HG03432 (cell line): ENCODE measurements around the gene PIGZ.

Experiments used
- ATAC-seq: cut with Tn5 transposase; IDR thresholded peaks from one replicate; pipeline ENCODE4 v1.9.1; 2021; ENCODE audit warnings: mild to moderate bottlenecking, moderate library complexity; ENCODE audit not compliant: unreplicated experiment

PIGZ gene

GRCh38 chr3:197001972-197002700 is 33.5 kb upstream of the PIGZ start:
- ATAC-seq: peak; percentile 19

DNA sequence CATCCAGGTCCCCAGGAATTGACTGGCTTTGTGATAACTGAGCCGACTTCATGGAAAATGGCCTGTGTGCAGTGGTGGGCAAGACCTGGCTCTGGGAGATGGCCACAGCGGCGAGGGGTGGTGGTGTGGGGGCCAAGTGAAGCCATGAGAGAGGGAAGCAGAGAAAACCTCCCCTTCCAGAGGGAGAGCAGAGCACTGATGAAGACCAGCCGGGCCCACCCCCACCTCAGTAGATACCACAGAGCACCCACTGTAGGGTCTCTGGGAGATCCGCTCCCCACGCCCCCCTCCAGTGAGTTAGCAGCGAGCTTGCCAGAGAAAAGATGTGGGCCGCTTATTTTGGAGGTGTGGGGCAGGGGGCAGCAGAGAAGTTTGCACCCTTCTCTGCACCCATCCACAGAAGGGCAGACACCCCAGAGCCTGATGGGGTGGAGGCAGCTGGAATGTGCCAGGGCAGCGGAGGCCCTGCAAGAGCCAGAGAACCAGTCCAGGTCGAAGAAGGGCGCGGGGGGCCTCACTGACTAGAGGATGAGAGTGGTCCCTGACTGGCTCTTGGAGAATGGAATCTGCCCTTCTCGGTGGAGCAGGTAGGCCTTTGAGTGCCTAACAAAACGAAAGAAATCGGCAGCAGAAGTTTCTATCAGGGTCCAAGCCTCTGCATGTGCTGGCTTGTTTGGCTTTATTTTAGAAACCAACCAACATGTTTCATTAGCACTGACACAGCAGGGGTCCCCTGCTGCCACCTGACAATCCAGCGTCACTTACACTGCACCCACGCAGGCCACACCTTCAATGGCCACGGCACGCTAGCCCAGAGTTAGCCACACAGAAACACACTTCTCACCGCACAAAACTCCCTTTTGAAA is 32.7 kb upstream of the PIGZ start:
- ATAC-seq: no peak

DNA sequence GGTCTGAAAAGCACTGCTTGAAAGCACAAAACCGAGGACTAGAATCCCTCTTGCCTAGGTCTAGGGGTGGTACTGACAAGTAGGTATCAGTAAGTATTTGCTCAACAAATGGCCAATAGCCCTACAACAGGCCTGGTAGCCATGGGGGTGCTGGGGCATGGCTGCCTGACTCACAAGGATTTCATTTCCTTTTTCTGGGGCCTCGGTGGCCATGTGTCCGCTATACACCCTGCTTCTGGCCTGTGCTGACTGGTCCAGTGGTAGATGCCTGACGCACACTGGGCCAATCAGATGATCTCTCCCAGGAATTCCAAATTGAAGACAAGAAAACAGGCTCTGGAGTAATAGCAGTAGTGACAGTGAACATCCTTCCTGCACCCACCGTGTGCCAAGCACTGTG is 31.6 kb upstream of the PIGZ start:
- no peak for ATAC-seq

DNA sequence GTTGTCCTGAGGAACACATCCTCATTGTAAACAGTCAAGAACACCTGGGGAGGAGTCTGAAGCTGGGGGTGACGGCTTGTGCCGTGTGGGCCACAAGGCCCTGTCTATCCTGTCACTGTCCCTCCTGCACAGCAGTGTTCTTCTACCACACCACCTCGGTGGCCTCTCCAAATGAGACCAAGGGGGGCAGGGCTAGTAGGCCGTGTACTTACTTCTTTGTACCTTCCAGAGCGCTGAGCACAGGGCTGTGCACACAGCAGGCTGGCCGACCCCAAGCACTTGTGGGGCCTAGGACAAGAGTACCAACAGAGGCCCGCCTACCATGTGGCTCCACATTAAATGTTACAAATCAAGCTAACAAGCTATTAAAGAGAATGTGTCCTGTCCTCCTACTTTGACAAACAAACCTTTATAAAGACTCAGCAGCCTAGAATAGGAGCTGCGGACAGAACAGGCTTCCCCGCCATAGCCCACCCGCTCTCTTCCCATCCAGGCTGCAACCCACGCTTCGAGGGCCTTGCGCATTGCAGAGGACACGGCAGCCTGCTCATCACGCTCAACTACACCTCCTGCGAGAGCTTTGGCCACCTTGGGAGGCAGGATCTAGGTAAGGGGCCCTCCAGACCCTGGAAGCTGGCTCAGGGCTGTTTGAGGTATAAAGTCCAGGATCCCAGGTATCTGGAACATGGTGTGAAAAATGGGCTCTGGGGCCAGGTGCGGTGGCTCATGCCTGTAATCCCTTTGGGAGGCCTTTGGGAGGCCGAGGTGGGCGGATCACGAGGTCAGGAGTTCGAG is 30.5 kb upstream of the PIGZ start:
- no peak for ATAC-seq

GRCh38 chr3:196997311-196997710 is 28.7 kb upstream of the PIGZ start:
- ATAC-seq: no peak

- no peak for ATAC-seq
Measured at GRCh38 chr3:196996454-196997265, 28.0 kb upstream of the PIGZ start.

DNA sequence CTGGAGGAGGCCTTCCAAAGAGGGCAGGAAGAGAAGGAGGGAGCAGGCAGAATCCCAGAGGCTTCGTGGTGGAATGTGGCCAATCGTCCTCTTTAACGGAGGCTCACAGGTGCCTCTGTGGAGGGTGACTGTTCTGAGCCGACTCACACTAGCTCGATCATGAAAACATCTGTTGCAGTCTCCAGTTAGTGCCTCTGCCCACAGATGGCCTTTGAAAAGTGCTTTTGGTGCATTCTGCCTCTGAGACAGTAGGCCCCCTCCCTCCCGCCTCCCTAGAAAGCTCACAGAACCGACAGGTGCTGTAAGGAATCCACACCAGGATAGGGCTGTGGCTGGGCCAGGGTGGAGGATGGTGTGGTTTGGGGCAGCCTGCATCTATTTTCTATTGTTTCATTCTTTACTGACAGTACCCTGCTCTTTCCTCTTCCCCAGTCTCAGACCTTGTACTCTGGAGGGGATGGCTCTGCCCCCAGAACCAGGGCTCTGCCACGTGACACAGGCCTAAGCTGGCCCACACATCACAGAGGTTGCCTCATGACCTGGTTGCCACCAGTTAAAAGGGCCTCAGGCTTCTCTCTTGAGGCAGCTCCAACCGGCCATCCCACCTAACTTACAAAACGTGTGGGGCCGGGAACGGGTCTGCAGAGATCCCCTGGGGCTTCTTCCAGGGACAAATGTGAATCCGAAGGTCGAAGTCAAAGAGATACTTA is 27.2 kb upstream of the PIGZ start:
- no peak for ATAC-seq

DNA sequence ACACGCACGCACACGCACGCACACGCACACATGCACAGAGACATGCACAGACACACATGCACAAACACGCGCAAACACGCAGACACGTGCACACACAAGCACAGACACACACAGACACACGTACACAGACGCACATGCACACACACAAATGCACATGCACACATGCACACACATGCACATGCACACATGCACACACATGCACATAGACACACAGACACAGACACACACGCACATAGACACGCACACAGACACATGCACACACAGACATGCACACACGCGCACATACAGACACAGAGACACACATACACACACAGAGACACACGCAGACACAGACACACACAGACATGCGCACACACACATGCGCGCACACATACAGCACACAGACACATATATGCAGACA is 26.4 kb upstream of the PIGZ start:
- no peak for ATAC-seq

DNA sequence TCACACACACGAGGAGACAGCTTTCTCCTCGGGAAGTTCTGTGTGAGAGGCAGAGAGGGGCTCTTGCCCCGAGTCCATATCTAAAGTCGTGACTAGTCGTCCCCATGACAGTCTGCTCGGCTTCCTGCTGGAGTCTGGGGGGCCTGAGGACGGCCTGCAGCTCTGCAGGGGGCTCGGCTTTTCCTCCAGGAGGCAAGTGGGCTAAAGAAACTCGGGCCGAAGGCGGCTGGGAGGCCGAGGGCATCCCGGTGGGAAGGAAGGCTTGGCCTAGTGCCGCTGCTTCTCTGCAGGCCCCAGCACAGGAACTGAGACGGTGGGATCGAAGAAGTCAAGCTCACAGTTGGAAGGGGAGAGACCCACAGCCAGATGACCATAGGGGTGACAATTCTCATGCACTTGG is 25.4 kb upstream of the PIGZ start:
- no peak for ATAC-seq

DNA sequence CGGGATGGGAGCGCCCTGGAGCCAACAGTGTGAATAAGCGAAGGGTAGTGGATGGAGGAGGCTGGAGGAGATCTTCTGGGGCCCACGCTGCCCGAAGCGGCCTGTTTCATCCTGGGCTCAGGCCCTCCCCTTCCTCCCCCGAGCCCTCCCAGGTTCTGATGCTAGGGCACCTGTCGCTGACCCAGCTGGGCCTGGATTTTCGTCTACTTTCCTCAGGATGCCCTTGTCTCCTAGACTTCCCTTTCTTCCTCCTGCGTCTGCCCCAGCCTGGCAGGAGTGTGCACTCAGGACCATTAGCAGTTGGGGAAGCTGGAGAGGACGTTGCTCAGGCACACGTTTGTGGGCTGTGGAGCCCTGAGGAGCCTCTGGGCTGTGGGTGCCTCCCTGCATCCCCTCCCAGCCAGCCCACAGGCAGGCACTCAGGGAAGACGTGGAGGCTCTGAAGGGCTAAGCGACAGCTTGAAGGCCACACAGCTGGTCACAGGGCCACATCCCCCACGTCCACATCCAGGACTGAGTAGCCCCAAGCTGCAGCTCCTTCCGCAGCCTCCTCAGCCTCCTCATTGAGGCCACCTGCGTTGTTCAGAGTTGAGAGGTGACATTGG is 23.9 kb upstream of the PIGZ start:
- no peak for ATAC-seq

GRCh38 chr3:196991581-196992460 is 23.2 kb upstream of the PIGZ start:
- ATAC-seq: no peak

GRCh38 chr3:196990601-196991007 is 22.0 kb upstream of the PIGZ start:
- no peak for ATAC-seq

GRCh38 chr3:196989721-196990262 is 21.2 kb upstream of the PIGZ start:
- ATAC-seq: no peak

GRCh38 chr3:196988241-196989029 is 19.8 kb upstream of the PIGZ start:
- no peak for ATAC-seq

- ATAC-seq: no peak
Measured at GRCh38 chr3:196987022-196987421, 18.4 kb upstream of the PIGZ start.

GRCh38 chr3:196985954-196986885 is 17.6 kb upstream of the PIGZ start:
- ATAC-seq: no peak
